ENCODE results near the gene ILKAP.

Gene ILKAP

GRCh38 chr2:238163481-238164198 lies 39.9 kb downstream of the ILKAP start:
- DNase-seq = no peak

GRCh38 chr2:238162846-238163441 lies 40.6 kb downstream of the ILKAP start:
- no peak for DNase-seq

DNA sequence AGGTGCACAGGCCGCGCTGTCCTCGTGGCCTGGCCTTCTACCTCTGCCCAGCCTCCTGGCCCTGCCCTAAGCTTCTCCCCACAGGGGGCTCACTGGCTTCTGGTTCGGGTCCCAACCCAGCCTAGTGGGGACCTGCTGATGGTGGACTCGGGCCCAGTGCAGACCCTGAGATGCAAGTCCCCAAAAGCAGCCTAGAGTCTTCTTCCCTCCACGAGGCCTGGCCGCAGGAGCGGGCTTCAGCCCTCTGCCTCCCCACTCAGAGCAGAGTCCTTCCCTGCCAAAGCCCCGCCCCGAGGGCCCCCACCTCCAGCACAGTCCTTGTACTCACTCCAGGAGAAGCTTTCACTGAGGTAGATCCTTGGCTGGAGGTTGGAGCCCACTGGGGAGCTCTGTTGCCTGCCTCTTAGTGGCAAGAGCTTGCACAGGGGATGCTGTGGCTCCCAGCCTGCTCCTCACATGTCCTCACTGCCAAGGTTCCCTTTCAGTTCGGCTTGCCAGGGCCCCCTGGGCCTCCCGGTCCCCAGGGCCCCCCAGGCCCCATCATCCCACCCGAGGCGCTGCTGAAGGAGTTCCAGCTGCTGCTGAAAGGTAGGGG lies 41.1 kb downstream of the ILKAP start:
- no peak for DNase-seq

GRCh38 chr2:238161291-238162051 lies 42.0 kb downstream of the ILKAP start:
- DNase-seq = no peak

- no peak for DNase-seq
Observed at GRCh38 chr2:238160206-238161129, 43.0 kb downstream of the ILKAP start.

DNA sequence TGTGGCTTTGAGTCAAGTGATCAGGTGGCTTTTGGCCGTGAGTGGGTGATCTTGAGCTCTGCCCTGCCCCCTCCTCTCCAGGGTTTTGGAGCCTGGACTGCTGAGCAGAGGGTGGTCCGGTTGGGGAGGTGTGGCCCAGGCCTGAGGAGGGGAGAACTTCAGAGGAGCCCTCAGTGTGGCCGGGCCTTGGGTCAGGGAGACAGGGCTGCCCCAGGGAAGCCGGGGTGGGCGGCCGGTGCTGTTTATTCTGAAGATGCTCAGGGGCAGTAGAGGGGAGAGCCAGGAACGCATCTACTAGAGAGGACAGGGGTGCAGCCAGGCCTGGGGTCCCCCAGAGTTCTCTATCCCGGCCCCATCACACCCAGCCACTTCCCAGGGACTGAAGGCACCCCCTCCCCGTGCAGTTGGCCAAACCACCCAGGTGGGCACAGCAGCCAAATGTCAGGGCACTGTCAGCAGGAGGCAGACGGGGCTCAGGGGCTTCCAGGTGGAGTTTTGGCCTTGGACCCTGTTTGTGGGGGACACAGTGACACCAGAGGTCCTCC lies 43.8 kb downstream of the ILKAP start:
- DNase-seq = no peak

DNA sequence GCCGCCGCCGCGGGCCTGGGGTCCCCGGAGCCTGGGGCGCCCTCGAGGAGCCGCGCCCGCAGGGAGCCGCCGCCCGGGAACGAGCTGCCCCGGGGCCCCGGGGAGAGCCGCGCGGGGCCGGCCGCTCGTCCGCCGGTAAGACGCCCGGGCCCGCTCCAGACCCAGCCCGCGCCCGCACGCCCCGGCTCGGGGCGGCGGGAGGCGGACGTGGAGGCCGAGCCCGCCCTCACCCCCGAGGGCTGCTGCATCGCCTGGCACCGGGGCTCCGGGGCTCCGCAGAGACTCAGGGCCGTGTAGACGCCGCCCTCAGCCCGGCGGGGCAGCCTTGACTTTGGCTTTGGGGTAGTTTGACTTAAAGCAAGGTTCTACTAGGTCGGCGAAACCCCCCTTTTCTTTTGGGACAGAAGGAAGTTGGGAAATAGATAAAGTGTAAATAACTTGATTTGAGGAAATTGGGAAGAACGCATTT lies 44.4 kb downstream of the ILKAP start:
- no peak for DNase-seq

GRCh38 chr2:238158509-238159070 lies 44.9 kb downstream of the ILKAP start, which contains the start of gene ERFE:
Gene ERFE, plus strand, starts transcription at chr2:238158970. Its CDS starts 38 bp downstream, at chr2:238159008.
- DNase-seq = peak; percentile 36

DNA sequence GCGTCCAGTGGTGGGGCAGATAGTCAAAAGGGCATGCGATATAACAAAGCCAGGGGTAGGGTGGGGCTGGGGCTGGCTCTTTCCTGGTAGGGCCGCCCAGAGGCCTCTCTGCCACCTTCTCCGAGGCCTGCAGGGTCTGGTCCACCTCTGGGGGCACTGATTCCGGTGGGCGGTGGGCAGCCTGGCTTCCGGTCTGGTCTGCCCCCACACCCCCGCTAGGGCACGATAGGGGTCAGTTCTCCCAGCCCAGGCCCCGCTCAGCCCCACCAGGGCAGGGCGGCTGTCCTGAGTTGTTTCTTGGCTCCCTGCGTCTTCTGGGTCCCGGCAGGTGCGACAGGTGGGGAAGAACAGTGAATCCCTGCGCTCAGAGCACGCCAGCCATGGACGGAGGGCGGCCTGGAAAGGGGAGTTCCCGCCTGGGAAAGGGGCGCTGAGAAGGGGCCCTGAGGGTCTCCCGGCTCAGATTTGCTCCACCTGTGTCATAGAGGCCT lies 45.4 kb downstream of the ILKAP start:
- DNase-seq = no peak

- DNase-seq = no peak
Observed at GRCh38 chr2:238157506-238158017, 45.9 kb downstream of the ILKAP start.

GRCh38 chr2:238155761-238156694 lies 47.5 kb downstream of the ILKAP start:
- no peak for DNase-seq

GRCh38 chr2:238155051-238155760 lies 48.3 kb downstream of the ILKAP start:
- DNase-seq = no peak

DNA sequence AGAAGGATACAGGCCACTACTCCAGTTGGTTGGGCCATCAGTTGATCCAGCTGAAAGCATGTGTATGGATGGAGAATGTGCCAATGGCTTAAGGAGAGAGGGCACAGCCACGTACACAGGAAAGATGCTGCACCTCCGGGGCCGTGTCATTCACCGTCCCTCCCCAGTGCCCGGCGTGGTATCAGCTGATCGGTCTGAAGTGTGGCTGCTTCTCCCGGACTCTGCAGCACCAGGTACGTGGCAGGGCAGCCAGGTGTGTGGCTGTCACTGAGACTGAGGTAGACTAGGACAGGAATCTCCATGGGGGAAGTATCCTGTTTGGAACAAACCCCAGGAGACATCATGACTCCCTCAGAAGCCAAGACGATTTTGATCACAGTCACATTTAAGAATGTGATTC lies 48.9 kb downstream of the ILKAP start:
- DNase-seq = no peak

GRCh38 chr2:238152771-238153688 lies 50.5 kb downstream of the ILKAP start:
- no peak for DNase-seq

GRCh38 chr2:238151628-238152235 lies 51.8 kb downstream of the ILKAP start:
- no peak for DNase-seq

DNA sequence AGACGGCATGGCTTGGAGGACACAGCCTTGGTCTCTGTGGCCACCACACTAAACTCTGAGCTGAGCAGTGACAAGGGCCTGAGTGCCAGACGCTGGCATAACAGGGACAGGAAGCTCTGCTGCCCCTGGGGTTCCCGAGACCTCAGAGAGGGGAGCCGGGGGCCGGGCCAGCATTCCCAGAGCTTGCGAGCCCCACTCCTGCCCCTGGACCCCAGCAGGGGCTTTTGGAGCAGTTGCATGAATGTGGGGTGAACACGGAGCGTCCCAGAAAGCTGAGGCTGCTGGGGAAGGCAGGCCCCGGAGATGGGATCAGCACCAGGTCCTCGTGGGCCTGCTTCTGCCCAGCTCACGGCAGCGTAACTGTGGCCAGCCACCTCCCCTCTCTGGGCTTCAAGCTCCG lies 52.3 kb downstream of the ILKAP start:
- DNase-seq = no peak

DNA sequence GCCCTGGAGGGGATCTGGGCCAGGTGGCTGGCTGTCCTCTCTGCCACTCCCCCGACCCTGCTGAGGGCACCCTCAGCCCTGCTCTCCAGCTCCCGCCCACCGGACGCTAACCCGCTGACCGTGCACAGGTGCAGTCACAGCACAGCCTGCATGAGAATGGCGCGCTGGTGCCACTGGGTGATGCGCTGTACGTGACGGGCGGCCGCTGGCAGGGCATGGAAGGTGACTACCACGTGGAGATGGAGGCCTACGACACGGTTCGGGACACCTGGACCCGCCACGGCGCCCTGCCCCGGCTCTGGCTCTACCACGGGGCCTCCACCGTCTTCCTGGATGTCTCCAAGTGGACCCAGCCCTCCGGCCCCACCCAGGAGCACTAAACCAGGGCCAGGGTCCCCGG lies 52.8 kb downstream of the ILKAP start:
- DNase-seq = no peak

Measured in CD4-positive, alpha-beta T cell treated with Interleukin-21 for 1 hour (primary cell).